ENCODE measurements around the gene RSRC1. TPM values are rescaled to one million over a fixed set of nuclear protein-coding genes. Genes with fewer than 3 reads are reported as not detected.
"Not testable (repeated sequence)": the region's sequence is repeated elsewhere in the genome, so short reads cannot be mapped to it uniquely, and the experiment has no call there.

Gene RSRC1, protein sequence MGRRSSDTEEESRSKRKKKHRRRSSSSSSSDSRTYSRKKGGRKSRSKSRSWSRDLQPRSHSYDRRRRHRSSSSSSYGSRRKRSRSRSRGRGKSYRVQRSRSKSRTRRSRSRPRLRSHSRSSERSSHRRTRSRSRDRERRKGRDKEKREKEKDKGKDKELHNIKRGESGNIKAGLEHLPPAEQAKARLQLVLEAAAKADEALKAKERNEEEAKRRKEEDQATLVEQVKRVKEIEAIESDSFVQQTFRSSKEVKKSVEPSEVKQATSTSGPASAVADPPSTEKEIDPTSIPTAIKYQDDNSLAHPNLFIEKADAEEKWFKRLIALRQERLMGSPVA
- 10 to 100 TPM; 29.9 to 35.0 (median 31.1) TPM for total RNA-seq
- total RNA-seq (2013), result 42.3 TPM
- 18.3 to 60.0 (median 36.9) reads per million in 29 experiments for total RNA-seq

DNA sequence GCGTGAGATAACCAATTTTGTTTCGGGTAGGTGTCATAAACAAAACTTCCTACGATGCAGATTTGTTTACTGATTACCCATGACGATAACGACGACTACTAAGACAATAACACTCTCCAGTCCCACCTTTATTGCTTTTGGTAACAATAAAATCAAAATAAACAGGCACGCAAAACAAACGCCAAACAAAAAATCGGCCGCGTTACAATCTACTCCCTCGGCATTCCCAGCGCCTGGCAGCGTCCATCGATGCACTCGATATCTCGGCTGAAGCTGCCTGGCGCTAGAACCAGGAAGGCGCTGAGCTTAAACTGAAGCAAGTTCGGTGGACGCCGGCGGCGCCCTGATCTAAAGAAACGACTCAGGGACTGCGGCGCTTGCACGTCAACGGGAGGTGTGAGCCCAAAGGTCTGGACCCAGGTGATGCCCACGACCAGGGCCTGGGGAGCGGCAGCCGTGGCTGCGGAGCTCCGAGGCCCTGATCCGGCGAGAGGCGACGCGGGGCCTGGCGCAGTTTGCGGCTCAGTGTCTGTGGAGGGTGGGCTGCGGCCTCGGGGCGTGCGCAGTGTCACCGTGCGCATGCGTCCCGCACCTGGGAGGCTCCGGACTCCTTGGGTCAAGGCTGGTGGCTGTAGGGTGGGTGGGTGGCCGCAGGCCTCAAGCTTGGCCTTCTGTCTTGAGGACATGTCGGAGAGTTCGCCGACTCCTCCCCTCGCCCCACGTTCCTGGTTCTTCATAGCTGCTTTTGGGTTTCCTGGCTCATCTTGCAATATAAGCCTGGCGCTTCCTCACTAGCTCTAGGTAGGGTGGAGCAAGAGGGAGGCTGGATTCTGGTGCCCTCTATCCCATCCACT is at the start of gene RSRC1:
RSRC1 (plus strand) TSS at position 286 of the 854 bp plus-strand sequence. CDS start 12,016 bp downstream, outside the sequence.
- WGBS (ENCODE audit: insufficient coverage), result 0% methylated on average over 56 of the region's 57 CpGs
- H3K27ac ChIP-seq (ENCODE audit: low read length), result peak within 1 kb of the TSS; percentile 48

DNA sequence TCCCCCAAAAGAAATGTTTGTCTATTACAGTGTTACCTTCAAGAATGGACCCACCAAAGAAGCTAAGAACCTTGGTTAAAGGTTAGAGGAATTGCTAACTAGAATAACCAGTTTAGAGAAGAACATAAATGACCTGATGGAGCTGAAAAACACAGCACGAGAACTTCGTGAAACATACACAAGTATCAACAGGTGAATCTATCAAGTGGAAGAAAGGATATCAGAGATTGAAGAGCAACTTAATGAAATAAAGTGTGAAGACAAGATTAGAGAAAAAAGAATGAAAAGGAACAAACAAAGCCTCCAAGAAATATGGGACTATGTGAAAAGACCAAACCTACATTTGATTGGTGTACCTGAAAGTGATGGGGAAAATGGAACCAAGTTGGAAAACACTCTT is 44.3 kb upstream of the RSRC1 start:
- DNase-seq; H3K27ac ChIP-seq (ENCODE audit: low read length); POLR2A ChIA-PET; ATAC-seq (replicated peaks in 1 of 4); H3K36me3 Mint-ChIP-seq; H3K4me1 ChIP-seq (ENCODE audit: control insufficient read depth in 1 of 2, extremely low read depth in 1 of 2, insufficient read depth in 2 of 2, low read length in 2 of 2); H3K9me3 ChIP-seq; H3K36me3 ChIP-seq (ENCODE audit: control insufficient read depth in 2 of 2, extremely low read depth in 1 of 2, insufficient read depth in 1 of 2, low read length in 1 of 2); CTCF ChIA-PET; H3K4me3 ChIP-seq (ENCODE audit: control insufficient read depth in 1 of 2, extremely low read depth in 1 of 2, low read length in 1 of 2); H3K4me3 Mint-ChIP-seq; H3K27me3 ChIP-seq (replicated peaks in 1 of 2; ENCODE audit: control insufficient read depth in 2 of 2, extremely low read depth in 1 of 2, insufficient read depth in 2 of 2, low read length in 1 of 2); H3K27ac Mint-ChIP-seq; H3K4me1 Mint-ChIP-seq; H3K9me3 Mint-ChIP-seq: not testable (repeated sequence)
- no CpG with 5 or more reads among the region's 2 CpGs for WGBS (ENCODE audit: insufficient coverage)
- peaks cover 22 to 32% of the 10 kb centered on the region in 2 donors for H3K27me3 Mint-ChIP-seq

More for the DNA sequence above, at the start of gene RSRC1:
- Histone ChIP-seq H3K9me3 (no peaks in the 10 kb centered on the region), H3K4me1 (ENCODE audit: control insufficient read depth in 1 of 2, extremely low read depth in 1 of 2, insufficient read depth in 2 of 2, low read length in 2 of 2) (peaks cover 26 to 36% of the 10 kb centered on the region in 2 experiments), H3K36me3 (ENCODE audit: control insufficient read depth in 2 of 2, extremely low read depth in 1 of 2, insufficient read depth in 1 of 2, low read length in 1 of 2) (no peaks in the 10 kb centered on the region), H3K4me3 (ENCODE audit: control insufficient read depth in 1 of 2, extremely low read depth in 1 of 2, low read length in 1 of 2) (peak within 1 kb of the TSS; percentile 71 to 93), H3K27me3 (replicated peaks in 1 of 2; ENCODE audit: control insufficient read depth in 2 of 2, extremely low read depth in 1 of 2, insufficient read depth in 2 of 2, low read length in 1 of 2) (peaks cover 13 to 26% of the 10 kb centered on the region in 2 experiments)
- Mint-ChIP-seq H3K27ac (peak within 1 kb of the TSS; percentile 50 to 73), H3K27me3 (peaks cover 33 to 37% of the 10 kb centered on the region in 2 donors), H3K4me1 (peaks cover 66 to 76% (median 69%) of the 10 kb centered on the region in 3 donors), H3K4me3 (peak within 1 kb of the TSS; percentile 89 to 96 (median 89)), H3K9me3 (peaks cover 4 to 13% (median 7%) of the 10 kb centered on the region in 3 donors), H3K36me3 (peaks cover 14% of the 10 kb centered on the region)
- peak; percentile 50 to 84 (median 72) for DNase-seq
- peak; percentile 84 to 90 (median 86) for ATAC-seq (replicated peaks in 1 of 4)
- POLR2A ChIA-PET, result interaction anchor here (0.6 to 0.7 kb wide), 8 partner anchors 15 to 950 kb away, joined by 3 to 9 read pairs (median 4); partner anchors contain the start of gene MLF1 (in 1 of the 2)
- CTCF ChIA-PET, result interaction anchor here (0.6 to 1.2 kb wide), 11 partner anchors 10 to 1554 kb away, joined by 3 to 11 read pairs (median 5); partner anchors contain the start of genes GFM1 (in 1 of the 2) and MFSD1 (in 1 of the 2)

- Mint-ChIP-seq H3K4me1 (no peaks in the 10 kb centered on the region), H3K36me3 (no peaks in the 10 kb centered on the region), H3K27ac (no peak overlapping the region), H3K4me3 (no peak overlapping the region), H3K9me3 (no peaks in the 10 kb centered on the region), H3K27me3 (peaks cover 23 to 35% of the 10 kb centered on the region in 2 donors)
- Histone ChIP-seq H3K36me3 (ENCODE audit: control insufficient read depth in 2 of 2, extremely low read depth in 1 of 2, insufficient read depth in 1 of 2, low read length in 1 of 2) (no peaks in the 10 kb centered on the region), H3K27me3 (replicated peaks in 1 of 2; ENCODE audit: control insufficient read depth in 2 of 2, extremely low read depth in 1 of 2, insufficient read depth in 2 of 2, low read length in 1 of 2) (peaks cover 0 to 3% of the 10 kb centered on the region in 2 experiments), H3K4me1 (ENCODE audit: control insufficient read depth in 1 of 2, extremely low read depth in 1 of 2, insufficient read depth in 2 of 2, low read length in 2 of 2) (no peaks in the 10 kb centered on the region), H3K9me3 (no peaks in the 10 kb centered on the region), H3K27ac (ENCODE audit: low read length) (no peak overlapping the region), H3K4me3 (ENCODE audit: control insufficient read depth in 1 of 2, extremely low read depth in 1 of 2, low read length in 1 of 2) (no peak overlapping the region)
- ChIA-PET CTCF (no interaction called here), POLR2A (no interaction called here)
- ATAC-seq (replicated peaks in 1 of 4) (no peak), DNase-seq (no peak)
Observed at GRCh38 chr3:158072790-158073189, 37.1 kb upstream of the RSRC1 start.

GRCh38 chr3:158074591-158074990 is 35.3 kb upstream of the RSRC1 start:
- no peak overlapping the region for H3K4me3 ChIP-seq (ENCODE audit: control insufficient read depth in 1 of 2, extremely low read depth in 1 of 2, low read length in 1 of 2)
- H3K9me3 ChIP-seq, result no peaks in the 10 kb centered on the region
- Mint-ChIP-seq H3K36me3 (no peaks in the 10 kb centered on the region), H3K4me1 (no peaks in the 10 kb centered on the region), H3K9me3 (no peaks in the 10 kb centered on the region), H3K27me3 (peaks cover 23 to 31% of the 10 kb centered on the region in 2 donors), H3K27ac (no peak overlapping the region), H3K4me3 (no peak overlapping the region)
- H3K36me3 ChIP-seq (ENCODE audit: control insufficient read depth in 2 of 2, extremely low read depth in 1 of 2, insufficient read depth in 1 of 2, low read length in 1 of 2), result no peaks in the 10 kb centered on the region
- DNase-seq, result no peak
- no CpG with 5 or more reads among the region's 1 CpG for WGBS (ENCODE audit: insufficient coverage)
- peaks cover 0 to 6% of the 10 kb centered on the region in 2 experiments for H3K27me3 ChIP-seq (replicated peaks in 1 of 2; ENCODE audit: control insufficient read depth in 2 of 2, extremely low read depth in 1 of 2, insufficient read depth in 2 of 2, low read length in 1 of 2)
- ATAC-seq (replicated peaks in 1 of 4), result no peak
- CTCF ChIA-PET, result no interaction called here
- no peaks in the 10 kb centered on the region for H3K4me1 ChIP-seq (ENCODE audit: control insufficient read depth in 1 of 2, extremely low read depth in 1 of 2, insufficient read depth in 2 of 2, low read length in 2 of 2)
- H3K27ac ChIP-seq (ENCODE audit: low read length), result no peak overlapping the region
- POLR2A ChIA-PET, result no interaction called here

GRCh38 chr3:158079599-158079998 is 30.3 kb upstream of the RSRC1 start:
- whole genome bisulfite sequencing (ENCODE audit: insufficient coverage), result no CpG with 5 or more reads among the region's 1 CpG
- Mint-ChIP-seq H3K4me3 (no peak overlapping the region), H3K27me3 (peaks cover 19 to 25% of the 10 kb centered on the region in 2 donors), H3K9me3 (no peaks in the 10 kb centered on the region), H3K4me1 (no peaks in the 10 kb centered on the region), H3K36me3 (no peaks in the 10 kb centered on the region), H3K27ac (no peak overlapping the region)
- no peaks in the 10 kb centered on the region for H3K4me1 ChIP-seq (ENCODE audit: control insufficient read depth in 1 of 2, extremely low read depth in 1 of 2, insufficient read depth in 2 of 2, low read length in 2 of 2)
- CTCF ChIA-PET, result interaction anchor here in 1 of 2 donors (1.0 kb wide), 1 partner anchor 30 kb away, joined by 6 read pairs; the partner anchor contains the start of gene RSRC1
- no peak overlapping the region for H3K27ac ChIP-seq (ENCODE audit: low read length)
- H3K36me3 ChIP-seq (ENCODE audit: control insufficient read depth in 2 of 2, extremely low read depth in 1 of 2, insufficient read depth in 1 of 2, low read length in 1 of 2), result no peaks in the 10 kb centered on the region
- POLR2A ChIA-PET, result no interaction called here
- H3K9me3 ChIP-seq, result no peaks in the 10 kb centered on the region
- H3K27me3 ChIP-seq (replicated peaks in 1 of 2; ENCODE audit: control insufficient read depth in 2 of 2, extremely low read depth in 1 of 2, insufficient read depth in 2 of 2, low read length in 1 of 2), result peaks cover 2 to 11% of the 10 kb centered on the region in 2 experiments
- no peak overlapping the region for H3K4me3 ChIP-seq (ENCODE audit: control insufficient read depth in 1 of 2, extremely low read depth in 1 of 2, low read length in 1 of 2)
- DNase-seq (no peak), ATAC-seq (replicated peaks in 1 of 4) (no peak)

GRCh38 chr3:158084651-158085050 is 25.2 kb upstream of the RSRC1 start:
- H3K36me3 Mint-ChIP-seq, result no peaks in the 10 kb centered on the region
- POLR2A ChIA-PET, result interaction anchor here (0.6 to 1.0 kb wide), 3 partner anchors 16 to 971 kb away, joined by 3 read pairs; no protein-coding TSS in a partner anchor
- CTCF ChIA-PET, result interaction anchor here (0.6 kb wide), 2 partner anchors 17 to 29 kb away, joined by 3 read pairs; no protein-coding TSS in a partner anchor

More at GRCh38 chr3:158084651-158085050, 25.2 kb upstream of the RSRC1 start:
- H3K27me3 ChIP-seq (replicated peaks in 1 of 2; ENCODE audit: control insufficient read depth in 2 of 2, extremely low read depth in 1 of 2, insufficient read depth in 2 of 2, low read length in 1 of 2), result peaks cover 9 to 10% of the 10 kb centered on the region in 2 experiments
- H3K27me3 Mint-ChIP-seq, result peaks cover 33 to 42% of the 10 kb centered on the region in 2 donors
- H3K36me3 ChIP-seq (ENCODE audit: control insufficient read depth in 2 of 2, extremely low read depth in 1 of 2, insufficient read depth in 1 of 2, low read length in 1 of 2), result no peaks in the 10 kb centered on the region
- H3K27ac ChIP-seq (ENCODE audit: low read length), result no peak overlapping the region
- DNase-seq (no peak), ATAC-seq (replicated peaks in 1 of 4) (no peak)
- no peaks in the 10 kb centered on the region for H3K9me3 Mint-ChIP-seq
- no peaks in the 10 kb centered on the region for H3K4me1 ChIP-seq (ENCODE audit: control insufficient read depth in 1 of 2, extremely low read depth in 1 of 2, insufficient read depth in 2 of 2, low read length in 2 of 2)
- H3K4me1 Mint-ChIP-seq, result no peaks in the 10 kb centered on the region
- no peak overlapping the region for H3K27ac Mint-ChIP-seq
- no peaks in the 10 kb centered on the region for H3K9me3 ChIP-seq
- H3K4me3 ChIP-seq (ENCODE audit: control insufficient read depth in 1 of 2, extremely low read depth in 1 of 2, low read length in 1 of 2), result no peak overlapping the region
- no peak overlapping the region for H3K4me3 Mint-ChIP-seq

All from T-cell (primary cell).